ENCODE results near the gene EBP.
"Not testable (repeated sequence)": the region's sequence is repeated elsewhere in the genome, so short reads cannot be mapped to it uniquely, and the experiment has no call there.

Gene EBP

DNA sequence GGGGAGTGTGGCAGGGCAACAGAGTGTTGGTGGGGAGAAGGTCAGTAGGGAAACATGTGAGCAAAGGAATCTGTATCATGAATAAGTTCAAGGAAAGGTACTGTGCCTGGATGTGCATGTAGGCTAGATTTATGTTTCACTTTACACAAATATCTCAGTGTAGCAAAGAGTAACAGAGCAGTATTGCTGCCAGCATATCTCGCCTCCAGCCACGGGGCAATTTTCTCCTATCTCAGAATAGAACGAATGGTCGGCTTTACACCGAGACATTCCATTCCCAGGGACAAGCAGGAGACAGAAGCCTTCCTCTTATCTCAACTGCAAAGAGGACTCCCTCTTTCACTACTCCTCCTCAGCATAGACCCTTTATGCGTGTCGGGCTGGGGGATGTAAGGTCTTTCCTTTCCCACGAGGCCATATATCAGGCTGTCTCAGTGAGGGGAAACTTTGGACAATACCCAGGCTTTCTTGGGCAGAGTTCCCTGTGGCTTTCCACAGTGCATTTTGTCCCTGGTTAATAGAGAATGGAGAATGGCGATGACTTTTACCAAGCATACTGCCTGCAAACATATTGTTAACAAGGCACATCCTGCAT is 34.2 kb downstream of the EBP start:
- H3K9me3 Mint-ChIP-seq; H3K4me1 Mint-ChIP-seq (ENCODE audit: low read depth); H3K27me3 Mint-ChIP-seq (ENCODE audit: low read depth); DNase-seq (ENCODE audit: low spot score); H3K4me3 Mint-ChIP-seq; H3K27ac Mint-ChIP-seq: not testable (repeated sequence)
- H3K36me3 Mint-ChIP-seq (ENCODE audit: low read depth): peaks cover 15% of the 10 kb centered on the region

- no peaks in the 10 kb centered on the region for H3K27me3 Mint-ChIP-seq (ENCODE audit: low read depth)
- no peak overlapping the region for H3K4me3 Mint-ChIP-seq
- no peak overlapping the region for H3K27ac Mint-ChIP-seq
- no peaks in the 10 kb centered on the region for H3K4me1 Mint-ChIP-seq (ENCODE audit: low read depth)
- DNase-seq (ENCODE audit: low spot score): no peak
- no peaks in the 10 kb centered on the region for H3K9me3 Mint-ChIP-seq
- H3K36me3 Mint-ChIP-seq (ENCODE audit: low read depth): peaks cover 23% of the 10 kb centered on the region
Measured at GRCh38 chrX:48558271-48558670, 36.7 kb downstream of the EBP start.

- no peak for DNase-seq (ENCODE audit: low spot score)
- Mint-ChIP-seq H3K9me3 (no peaks in the 10 kb centered on the region), H3K27me3 (ENCODE audit: low read depth) (no peaks in the 10 kb centered on the region), H3K27ac (no peak overlapping the region), H3K4me3 (no peak overlapping the region), H3K4me1 (ENCODE audit: low read depth) (no peaks in the 10 kb centered on the region), H3K36me3 (ENCODE audit: low read depth) (peaks cover 23% of the 10 kb centered on the region)
Measured at GRCh38 chrX:48559636-48560035, 38.0 kb downstream of the EBP start.

DNA sequence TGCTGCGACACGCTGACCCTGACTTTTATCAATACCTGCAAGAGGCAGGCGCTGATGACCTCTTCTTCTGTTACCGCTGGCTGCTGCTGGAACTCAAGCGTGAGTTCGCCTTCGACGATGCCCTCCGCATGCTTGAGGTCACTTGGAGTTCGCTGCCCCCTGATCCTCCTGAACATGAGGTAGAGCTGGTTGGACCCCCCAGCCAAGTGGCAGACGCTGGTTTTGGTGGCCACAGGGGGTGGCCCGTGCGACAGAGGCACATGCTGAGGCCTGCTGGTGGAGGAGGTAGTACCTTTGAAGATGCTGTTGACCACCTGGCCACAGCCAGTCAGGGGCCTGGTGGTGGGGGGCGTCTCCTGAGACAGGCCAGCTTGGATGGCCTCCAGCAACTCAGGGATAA is 38.4 kb downstream of the EBP start:
- no peaks in the 10 kb centered on the region for H3K9me3 Mint-ChIP-seq
- H3K36me3 Mint-ChIP-seq (ENCODE audit: low read depth): peaks cover 20% of the 10 kb centered on the region
- H3K4me3 Mint-ChIP-seq: no peak overlapping the region
- no peaks in the 10 kb centered on the region for H3K4me1 Mint-ChIP-seq (ENCODE audit: low read depth)
- H3K27ac Mint-ChIP-seq: no peak overlapping the region
- H3K27me3 Mint-ChIP-seq (ENCODE audit: low read depth): no peaks in the 10 kb centered on the region
- DNase-seq (ENCODE audit: low spot score): no peak

DNA sequence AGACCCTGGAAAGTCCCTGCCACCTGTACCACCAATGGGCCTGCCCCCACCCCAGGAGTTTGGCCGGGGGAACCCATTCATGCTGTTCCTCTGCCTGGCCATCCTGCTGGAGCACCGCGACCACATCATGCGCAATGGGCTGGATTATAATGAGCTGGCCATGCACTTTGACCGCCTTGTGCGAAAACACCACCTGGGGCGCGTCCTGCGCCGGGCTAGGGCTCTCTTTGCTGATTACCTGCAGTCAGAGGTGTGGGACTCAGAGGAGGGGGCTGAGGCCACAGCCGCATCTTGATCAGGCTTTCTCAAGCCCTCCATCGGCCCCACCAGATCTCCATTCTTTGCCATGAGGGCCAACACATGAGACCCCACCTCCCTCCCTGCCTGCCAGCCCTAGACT is 39.1 kb downstream of the EBP start:
- Mint-ChIP-seq H3K9me3 (no peaks in the 10 kb centered on the region), H3K27me3 (ENCODE audit: low read depth) (no peaks in the 10 kb centered on the region), H3K27ac (no peak overlapping the region), H3K4me1 (ENCODE audit: low read depth) (no peaks in the 10 kb centered on the region), H3K36me3 (ENCODE audit: low read depth) (peaks cover 20% of the 10 kb centered on the region), H3K4me3 (no peak overlapping the region)
- no peak for DNase-seq (ENCODE audit: low spot score)

GRCh38 chrX:48569958-48570357 is 48.4 kb downstream of the EBP start:
- H3K4me3 Mint-ChIP-seq: no peak overlapping the region
- no peaks in the 10 kb centered on the region for H3K9me3 Mint-ChIP-seq
- peak; percentile 34 for DNase-seq (ENCODE audit: low spot score)
- H3K4me1 Mint-ChIP-seq (ENCODE audit: low read depth): peaks cover 9% of the 10 kb centered on the region
- no peaks in the 10 kb centered on the region for H3K27me3 Mint-ChIP-seq (ENCODE audit: low read depth)
- peaks cover 2% of the 10 kb centered on the region for H3K36me3 Mint-ChIP-seq (ENCODE audit: low read depth)
- peak overlapping the region; percentile 63 for H3K27ac Mint-ChIP-seq

DNA sequence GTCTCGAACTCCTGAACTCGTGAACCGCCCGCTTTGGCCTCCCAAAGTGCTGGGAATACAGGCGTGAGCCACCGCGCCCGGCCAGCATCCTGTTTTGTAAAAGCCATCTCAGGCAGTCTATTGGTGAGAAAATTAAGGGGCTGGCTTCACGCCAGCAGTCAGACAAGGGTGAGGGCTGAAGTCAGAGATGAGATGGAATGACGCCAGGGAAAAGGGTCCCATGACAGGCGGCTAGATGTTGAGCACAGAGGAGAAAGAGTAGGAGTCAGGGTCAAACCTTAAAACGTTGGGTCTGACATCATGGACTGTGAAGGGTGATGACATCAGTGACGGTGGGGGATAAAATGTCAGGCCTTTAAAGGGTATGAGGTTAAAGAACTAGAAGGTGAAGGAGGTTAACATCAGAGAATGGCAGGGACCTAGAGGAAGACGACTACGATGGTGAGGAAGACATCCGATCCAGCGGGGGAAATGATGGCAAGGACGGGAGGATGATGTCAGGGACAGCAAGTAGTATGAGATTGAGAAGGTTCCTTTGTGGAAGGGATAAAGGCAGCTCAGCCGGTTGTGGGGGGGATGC is 52.2 kb downstream of the EBP start:
- peaks cover 33% of the 10 kb centered on the region for H3K36me3 Mint-ChIP-seq (ENCODE audit: low read depth)
- peak overlapping the region; percentile 99 for H3K27ac Mint-ChIP-seq
- H3K9me3 Mint-ChIP-seq: no peaks in the 10 kb centered on the region
- H3K4me3 Mint-ChIP-seq: peak overlapping the region; percentile 98
- no peaks in the 10 kb centered on the region for H3K27me3 Mint-ChIP-seq (ENCODE audit: low read depth)
- no peak for DNase-seq (ENCODE audit: low spot score)
- H3K4me1 Mint-ChIP-seq (ENCODE audit: low read depth): peaks cover 13% of the 10 kb centered on the region

GRCh38 chrX:48574270-48575266 is 53.0 kb downstream of the EBP start, which contains the start of gene RBM3:
Gene RBM3, plus strand, starts transcription at chrX:48574484. Its CDS starts 697 bp downstream, at chrX:48575181.
- peaks cover 36% of the 10 kb centered on the region for H3K36me3 Mint-ChIP-seq (ENCODE audit: low read depth)
- H3K4me3 Mint-ChIP-seq: peak within 1 kb of the TSS; percentile 98
- H3K4me1 Mint-ChIP-seq (ENCODE audit: low read depth): peaks cover 15% of the 10 kb centered on the region
- DNase-seq (ENCODE audit: low spot score): peak; percentile 88
- no peaks in the 10 kb centered on the region for H3K9me3 Mint-ChIP-seq
- peak within 1 kb of the TSS; percentile 99 for H3K27ac Mint-ChIP-seq
- no peaks in the 10 kb centered on the region for H3K27me3 Mint-ChIP-seq (ENCODE audit: low read depth)

- Mint-ChIP-seq H3K27ac (peak overlapping the region; percentile 99), H3K27me3 (ENCODE audit: low read depth) (no peaks in the 10 kb centered on the region), H3K4me3 (peak overlapping the region; percentile 98), H3K4me1 (ENCODE audit: low read depth) (peaks cover 15% of the 10 kb centered on the region), H3K36me3 (ENCODE audit: low read depth) (peaks cover 40% of the 10 kb centered on the region), H3K9me3 (no peaks in the 10 kb centered on the region)
- no peak for DNase-seq (ENCODE audit: low spot score)
Measured at GRCh38 chrX:48575642-48576041, 54.0 kb downstream of the EBP start.

DNA sequence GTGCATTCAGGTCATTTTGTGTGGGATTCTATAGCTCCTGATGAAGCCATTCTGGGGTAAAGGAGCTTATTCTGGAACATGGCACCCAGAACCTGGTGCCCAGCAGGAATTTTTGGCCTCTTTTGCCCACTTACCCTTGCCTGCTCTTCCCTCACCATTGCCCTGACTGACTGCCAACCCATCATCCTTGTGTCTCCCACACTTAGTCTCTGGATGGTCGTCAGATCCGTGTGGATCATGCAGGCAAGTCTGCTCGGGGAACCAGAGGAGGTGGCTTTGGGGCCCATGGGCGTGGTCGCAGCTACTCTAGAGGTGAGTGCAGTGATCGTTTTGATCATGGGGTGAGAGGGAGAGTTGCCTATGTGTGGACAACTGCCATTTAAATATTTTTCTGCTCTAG is 54.5 kb downstream of the EBP start:
- no peaks in the 10 kb centered on the region for H3K9me3 Mint-ChIP-seq
- H3K4me1 Mint-ChIP-seq (ENCODE audit: low read depth): peaks cover 15% of the 10 kb centered on the region
- no peaks in the 10 kb centered on the region for H3K27me3 Mint-ChIP-seq (ENCODE audit: low read depth)
- peak overlapping the region; percentile 98 for H3K4me3 Mint-ChIP-seq
- no peak overlapping the region for H3K27ac Mint-ChIP-seq
- peaks cover 40% of the 10 kb centered on the region for H3K36me3 Mint-ChIP-seq (ENCODE audit: low read depth)
- no peak for DNase-seq (ENCODE audit: low spot score)
